GM12864 (cell line): ENCODE results near the gene ADAM15.

Experiments
- DNase-seq: peaks from one replicate; pipeline ENCODE4 v3.0.0-alpha.2; 2011; ENCODE audit warnings: low read depth
- H3K4me3 ChIP-seq: 2 replicates; pipeline ENCODE4 v1.5.1; 2011; ENCODE audit warnings: mild to moderate bottlenecking, low read depth, low read length, control low read depth
- TF ChIP-seq, protein P1 (sequence below): IDR thresholded peaks from 2 replicates; pipeline ENCODE4 v1.5.1; 2011; ENCODE audit warnings: low read depth, mild to moderate bottlenecking, moderate library complexity, low read length, control low read depth, inconsistent platforms; ENCODE audit errors: missing control alignments

Gene ADAM15

DNA sequence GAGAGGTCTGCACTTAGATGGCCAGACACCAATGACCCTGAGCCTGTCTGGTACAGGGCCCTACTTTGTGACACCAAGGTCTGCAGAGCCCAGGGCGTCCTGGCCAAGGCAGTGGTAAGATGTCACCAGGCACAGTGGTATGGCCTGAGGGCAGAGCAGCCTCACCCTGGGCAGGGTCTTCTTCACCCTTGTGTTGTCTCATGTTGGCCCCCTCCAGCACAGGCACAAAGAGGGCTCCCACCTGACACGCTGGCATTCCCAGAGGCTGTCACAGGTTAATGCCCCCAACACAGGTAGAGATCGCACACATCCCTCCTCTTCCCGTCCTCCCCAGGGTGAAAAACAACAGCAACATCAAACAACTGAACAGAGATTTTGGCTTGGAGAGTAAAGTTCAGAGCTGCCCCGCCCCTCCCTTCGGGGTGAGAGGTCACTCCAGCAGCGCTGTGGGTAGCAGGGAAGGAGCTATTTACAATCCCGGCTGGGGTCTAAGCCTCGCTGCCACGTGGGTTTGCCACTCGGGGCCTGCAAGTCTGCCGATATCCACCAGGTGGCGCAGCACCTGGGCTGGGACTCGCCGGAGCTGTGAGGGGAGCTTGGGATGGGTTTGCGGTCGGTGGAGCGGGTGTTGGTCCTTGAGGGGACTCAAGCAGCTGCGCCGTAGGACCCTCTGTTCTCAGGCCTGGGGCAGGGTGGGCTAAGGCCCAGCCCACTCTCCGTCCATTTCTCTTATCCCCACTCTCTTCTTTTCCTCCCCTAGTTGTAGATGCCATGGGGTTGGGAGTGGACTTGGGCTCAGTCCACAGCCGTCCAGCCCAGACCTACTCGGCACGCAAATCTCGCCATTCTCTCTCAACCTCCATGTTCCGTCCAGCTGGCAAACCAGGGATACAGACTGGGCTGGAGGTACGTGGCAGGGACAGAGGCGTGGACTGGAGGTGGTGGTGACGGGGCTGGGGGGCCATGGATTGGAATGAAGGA lies 40.2 kb downstream of the ADAM15 start:
- TF ChIP-seq, protein P1, sequence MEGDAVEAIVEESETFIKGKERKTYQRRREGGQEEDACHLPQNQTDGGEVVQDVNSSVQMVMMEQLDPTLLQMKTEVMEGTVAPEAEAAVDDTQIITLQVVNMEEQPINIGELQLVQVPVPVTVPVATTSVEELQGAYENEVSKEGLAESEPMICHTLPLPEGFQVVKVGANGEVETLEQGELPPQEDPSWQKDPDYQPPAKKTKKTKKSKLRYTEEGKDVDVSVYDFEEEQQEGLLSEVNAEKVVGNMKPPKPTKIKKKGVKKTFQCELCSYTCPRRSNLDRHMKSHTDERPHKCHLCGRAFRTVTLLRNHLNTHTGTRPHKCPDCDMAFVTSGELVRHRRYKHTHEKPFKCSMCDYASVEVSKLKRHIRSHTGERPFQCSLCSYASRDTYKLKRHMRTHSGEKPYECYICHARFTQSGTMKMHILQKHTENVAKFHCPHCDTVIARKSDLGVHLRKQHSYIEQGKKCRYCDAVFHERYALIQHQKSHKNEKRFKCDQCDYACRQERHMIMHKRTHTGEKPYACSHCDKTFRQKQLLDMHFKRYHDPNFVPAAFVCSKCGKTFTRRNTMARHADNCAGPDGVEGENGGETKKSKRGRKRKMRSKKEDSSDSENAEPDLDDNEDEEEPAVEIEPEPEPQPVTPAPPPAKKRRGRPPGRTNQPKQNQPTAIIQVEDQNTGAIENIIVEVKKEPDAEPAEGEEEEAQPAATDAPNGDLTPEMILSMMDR: peak; percentile 98
- no peak for DNase-seq
- H3K4me3 ChIP-seq: no peak overlapping the region

DNA sequence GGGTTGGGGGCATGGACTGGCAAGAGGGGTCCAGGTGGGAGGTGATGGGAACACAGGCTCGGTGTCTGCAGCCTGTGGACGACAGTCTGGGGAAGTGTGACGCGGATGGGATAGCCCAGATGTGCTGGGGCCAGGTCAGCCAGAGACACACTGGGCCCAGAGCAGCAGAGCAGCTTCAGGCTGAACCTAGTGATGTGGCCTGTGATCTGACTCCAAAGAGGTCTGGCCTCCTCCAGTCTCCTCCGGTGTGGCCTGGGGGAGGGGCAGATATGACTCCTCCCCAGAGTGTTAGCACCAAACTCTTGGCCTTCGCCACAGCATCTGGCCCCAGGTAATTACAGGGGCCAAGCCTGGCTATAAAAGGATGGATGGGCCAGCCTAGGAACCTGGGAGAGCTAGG lies 41.0 kb downstream of the ADAM15 start:
- TF ChIP-seq, protein P1: no peak
- no peak overlapping the region for H3K4me3 ChIP-seq
- no peak for DNase-seq

DNA sequence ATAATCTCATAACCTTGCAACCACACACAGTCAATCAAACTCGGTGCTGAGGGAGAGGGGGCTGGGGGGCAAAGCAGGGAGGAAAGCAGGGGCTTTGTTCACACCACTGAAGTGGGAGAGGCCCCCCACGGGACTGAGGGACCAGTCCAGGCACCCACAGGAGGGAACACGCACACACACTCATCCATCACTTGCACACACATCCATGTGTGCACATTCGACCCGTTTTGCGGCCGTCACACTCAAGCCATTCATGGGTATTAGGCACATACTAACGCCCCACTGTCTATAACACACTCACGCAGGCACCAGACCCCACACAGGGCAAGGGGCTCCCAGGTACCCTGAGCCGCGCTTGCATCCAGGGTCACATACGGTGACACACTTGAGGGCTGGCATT lies 41.5 kb downstream of the ADAM15 start:
- no peak for DNase-seq
- TF ChIP-seq, protein P1: no peak
- H3K4me3 ChIP-seq: no peak overlapping the region

DNA sequence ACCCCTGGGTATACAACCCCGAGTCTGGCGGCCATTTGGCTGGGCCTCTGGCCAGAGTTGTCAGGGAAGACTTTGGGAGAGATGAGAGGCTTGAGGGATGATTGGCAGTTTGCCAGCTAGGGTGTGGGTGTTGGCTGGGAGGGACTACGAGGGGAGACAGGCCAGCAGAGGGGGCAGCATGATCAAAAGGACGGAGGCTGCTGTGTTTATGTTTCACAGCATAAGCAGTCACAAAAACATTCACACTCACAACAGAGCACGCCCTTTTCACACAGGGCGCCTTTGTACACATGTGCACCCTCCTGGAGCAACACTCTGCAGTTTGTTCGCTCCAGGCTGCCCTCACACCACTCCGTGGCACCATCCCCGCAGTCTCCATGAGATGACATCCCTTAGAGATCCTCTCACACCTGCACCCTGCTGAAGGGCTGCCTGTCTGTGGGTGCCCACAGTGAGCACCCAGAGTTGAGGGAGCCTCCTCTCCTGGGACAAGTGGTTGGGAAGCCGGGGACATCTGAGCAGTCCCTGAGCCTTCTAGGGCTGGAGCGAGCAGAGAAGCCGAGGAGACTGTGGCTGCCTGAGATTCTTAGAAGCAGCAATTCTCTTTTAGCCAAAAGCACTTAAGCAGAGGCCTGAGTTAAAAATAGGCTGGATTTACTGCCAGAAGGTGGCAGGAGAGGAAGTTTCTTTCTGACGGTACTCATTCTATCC lies 43.0 kb downstream of the ADAM15 start:
- H3K4me3 ChIP-seq: no peak overlapping the region
- DNase-seq: no peak

DNA sequence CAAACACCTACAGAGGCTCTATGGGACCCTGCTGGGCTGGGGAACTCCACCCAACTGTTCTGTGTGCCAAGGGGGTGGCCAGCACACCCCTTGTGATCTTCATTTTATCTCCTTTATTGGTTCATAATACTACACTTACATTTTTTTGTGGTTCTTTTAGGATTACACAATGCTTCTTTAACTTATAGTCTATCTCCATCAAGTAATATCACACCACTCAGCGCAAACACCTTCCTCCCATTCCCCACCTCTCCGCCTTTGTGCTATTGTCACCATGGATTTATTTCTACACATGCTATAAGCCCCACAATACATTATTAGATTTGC lies 43.5 kb downstream of the ADAM15 start:
- no peak for DNase-seq
- TF ChIP-seq, protein P1: no peak

More for the DNA sequence above, 43.0 kb downstream of the ADAM15 start:
- TF ChIP-seq, protein P1: peak; percentile 24

DNA sequence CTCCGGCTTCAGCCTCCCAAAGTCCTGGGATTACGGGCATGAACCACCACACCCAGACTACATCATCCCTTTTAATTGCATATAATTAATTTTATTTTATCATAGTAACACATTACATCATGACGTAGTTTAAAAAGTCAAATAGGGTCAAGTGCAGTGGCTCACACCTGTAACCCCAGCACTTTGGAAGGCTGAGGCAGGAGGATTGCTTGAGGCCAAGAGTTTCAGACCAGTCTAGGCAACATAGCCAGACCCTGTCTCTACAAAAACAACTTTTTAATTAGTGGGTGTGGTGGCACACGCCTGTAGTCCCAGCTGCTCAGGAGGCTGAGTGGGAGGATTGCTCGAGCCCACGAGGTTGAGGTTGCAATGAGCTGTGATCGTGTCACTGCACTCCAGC lies 48.2 kb downstream of the ADAM15 start:
- TF ChIP-seq, protein P1: no peak
- no peak for DNase-seq

More for the DNA sequence above, 43.5 kb downstream of the ADAM15 start:
- no peak overlapping the region for H3K4me3 ChIP-seq

More for the DNA sequence above, 48.2 kb downstream of the ADAM15 start:
- no peak overlapping the region for H3K4me3 ChIP-seq
